Gastroesophageal sphincter (tissue), 4 donors: ENCODE results near the gene SLC35F4. TPM values are rescaled to one million over a fixed set of nuclear protein-coding genes. Genes with fewer than 3 reads are reported as not detected.
"Not testable (repeated sequence)": the region's sequence is repeated elsewhere in the genome, so short reads cannot be mapped to it uniquely, and the experiment has no call there.

Experiments used
- ATAC-seq: fragments of 150-250 bp; one replicate; pipeline ENCODE4 v1.9.1; 2016; ENCODE audit warnings: mild to moderate bottlenecking, moderate library complexity
- H3K27ac ChIP-seq, 4 donors: fragments of 200-600 bp; sonication (generic) in 3 of 4; 1 replicate in 3 of 4; 2 replicates in 1 of 4; pipeline ENCODE4 v1.5.1; 2016 to 2019
- H3K27me3 ChIP-seq: fragments of 200-600 bp; sonication (generic); one replicate; pipeline ENCODE4 v1.5.1; 2019
- H3K36me3 ChIP-seq, 2 donors: fragments of 200-600 bp; sonication (generic); one replicate each; pipeline ENCODE4 v1.5.1; 2019; ENCODE audit warnings: control low read depth in 1 of 2
- H3K4me1 ChIP-seq, 3 donors: fragments of 200-600 bp; sonication (generic); 1 replicate in 2 of 3; 2 replicates in 1 of 3; pipeline ENCODE4 v1.5.1; 2016 to 2019; ENCODE audit warnings: control low read depth in 2 of 3
- H3K4me3 ChIP-seq, 2 donors: fragments of 200-600 bp; sonication (generic); one replicate each; pipeline ENCODE4 v1.5.1; 2019; ENCODE audit warnings: mild to moderate bottlenecking in 1 of 2, moderate library complexity in 1 of 2
- H3K9me3 ChIP-seq, 3 donors: fragments of 200-600 bp; sonication (generic); one replicate each; pipeline ENCODE4 v1.5.1; 2017 to 2019; ENCODE audit warnings: control low read depth in 2 of 3
- EP300 ChIP-seq: sonication (generic); formaldehyde crosslinking; IDR thresholded peaks from one replicate; pipeline ENCODE4 v1.6.1; 2017; ENCODE audit warnings: antibody characterized with exemption, mild to moderate bottlenecking
- POLR2A ChIP-seq, 2 donors: fragments of 450-650 bp; IDR thresholded peaks; one replicate each; pipeline ENCODE4 v1.6.1; 2017; ENCODE audit warnings: antibody characterized with exemption in 2 of 2, mild to moderate bottlenecking in 2 of 2, moderate library complexity in 1 of 2
- POLR2AphosphoS5 ChIP-seq: sonication (generic); formaldehyde crosslinking; IDR thresholded peaks from one replicate; pipeline ENCODE4 v1.6.1; 2017; ENCODE audit warnings: antibody characterized with exemption
- WGBS, 2 donors: methylation state at CpG; one replicate each; pipeline ENCODE4 v1.1.5; 2018; ENCODE audit warnings: low coverage in 1 of 2; 5-methylcytosine and 5-hydroxymethylcytosine counted together
- total RNA-seq, 4 donors: library from RNA; depleted of rRNA; stranded (reverse); fragments of >200 nt; gene quantifications; one replicate each; pipeline ENCODE4 v1.1.0, GENCODE V29; 2016
- TF ChIP-seq, protein P1 (sequence below), 4 experiments: fragments of 200-600 bp in 2 of 4; fragments of 450-650 bp in 2 of 4; sonication (generic) in 1 of 4; IDR thresholded peaks; one replicate each; pipeline ENCODE4 v1.5.1; 2017 to 2019; ENCODE audit warnings: antibody characterized with exemption in 4 of 4, mild to moderate bottlenecking in 2 of 4, moderate library complexity in 2 of 4

SLC35F4 gene
- total RNA-seq, 4 donors from 2014 or later: not detected

DNA sequence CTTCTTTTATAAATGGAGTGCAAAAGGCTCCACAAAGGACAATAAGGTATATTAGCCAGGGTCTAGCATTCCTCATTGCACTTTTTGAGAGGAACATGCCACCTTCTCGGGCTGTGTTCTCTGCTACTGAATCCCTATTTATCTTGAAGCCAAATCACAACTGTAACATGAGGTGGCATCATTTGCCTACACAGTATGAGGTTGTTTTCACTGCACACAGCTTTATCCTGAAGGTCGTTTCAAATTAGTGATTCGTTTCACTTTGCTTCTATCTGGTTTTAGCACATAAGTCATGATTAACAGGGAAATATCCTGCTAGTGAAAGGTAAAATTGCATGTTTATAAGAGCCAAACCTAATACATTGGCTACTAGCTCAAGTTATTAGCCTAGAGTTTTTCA is 153.8 kb downstream of the SLC35F4 start:
- no peaks in the 10 kb centered on the region for H3K4me1 ChIP-seq
- 14 to 28% methylated on average over 2 to 3 of the region's 3 CpGs for WGBS, 2 donors
- peaks cover 0 to 12% (median 0%) of the 10 kb centered on the region in 3 donors for H3K9me3 ChIP-seq
- no peaks in the 10 kb centered on the region for H3K27me3 ChIP-seq
- TF ChIP-seq POLR2AphosphoS5: no peak
- TF ChIP-seq, protein P1, sequence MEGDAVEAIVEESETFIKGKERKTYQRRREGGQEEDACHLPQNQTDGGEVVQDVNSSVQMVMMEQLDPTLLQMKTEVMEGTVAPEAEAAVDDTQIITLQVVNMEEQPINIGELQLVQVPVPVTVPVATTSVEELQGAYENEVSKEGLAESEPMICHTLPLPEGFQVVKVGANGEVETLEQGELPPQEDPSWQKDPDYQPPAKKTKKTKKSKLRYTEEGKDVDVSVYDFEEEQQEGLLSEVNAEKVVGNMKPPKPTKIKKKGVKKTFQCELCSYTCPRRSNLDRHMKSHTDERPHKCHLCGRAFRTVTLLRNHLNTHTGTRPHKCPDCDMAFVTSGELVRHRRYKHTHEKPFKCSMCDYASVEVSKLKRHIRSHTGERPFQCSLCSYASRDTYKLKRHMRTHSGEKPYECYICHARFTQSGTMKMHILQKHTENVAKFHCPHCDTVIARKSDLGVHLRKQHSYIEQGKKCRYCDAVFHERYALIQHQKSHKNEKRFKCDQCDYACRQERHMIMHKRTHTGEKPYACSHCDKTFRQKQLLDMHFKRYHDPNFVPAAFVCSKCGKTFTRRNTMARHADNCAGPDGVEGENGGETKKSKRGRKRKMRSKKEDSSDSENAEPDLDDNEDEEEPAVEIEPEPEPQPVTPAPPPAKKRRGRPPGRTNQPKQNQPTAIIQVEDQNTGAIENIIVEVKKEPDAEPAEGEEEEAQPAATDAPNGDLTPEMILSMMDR (IDR thresholded peaks at IDR 0.05): no peak
- TF ChIP-seq POLR2A (IDR thresholded peaks at IDR 0.05): no peak
- no peak for TF ChIP-seq EP300
- no peaks in the 10 kb centered on the region for H3K36me3 ChIP-seq
- no peak overlapping the region for H3K4me3 ChIP-seq
- no peak for ATAC-seq
- no peak overlapping the region for H3K27ac ChIP-seq

DNA sequence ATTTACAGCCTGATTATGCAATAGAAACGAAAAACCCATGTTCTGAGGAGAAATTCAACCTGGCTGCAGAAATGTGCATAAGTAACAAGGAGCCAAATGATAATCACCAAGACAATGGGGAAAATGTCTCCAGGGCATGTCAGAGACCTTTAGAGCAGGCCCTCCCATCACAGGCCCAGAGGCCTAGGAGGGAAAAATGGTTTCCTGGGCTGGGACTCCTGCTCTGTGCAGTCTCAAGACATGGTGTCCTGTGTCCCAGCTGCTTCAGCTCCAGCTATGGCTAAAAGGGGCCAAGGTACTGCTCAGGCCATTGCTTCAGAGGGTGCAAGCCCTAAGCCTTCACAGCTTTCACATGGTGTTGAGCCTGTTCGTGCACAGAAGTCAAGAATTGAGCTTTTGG is 156.0 kb downstream of the SLC35F4 start:
- no peak for TF ChIP-seq POLR2AphosphoS5
- TF ChIP-seq EP300: no peak
- no peak for TF ChIP-seq POLR2A (IDR thresholded peaks at IDR 0.05)
- H3K27me3 ChIP-seq: no peaks in the 10 kb centered on the region
- peaks cover 0 to 12% (median 0%) of the 10 kb centered on the region in 3 donors for H3K9me3 ChIP-seq
- no peak overlapping the region for H3K27ac ChIP-seq
- H3K4me1 ChIP-seq: no peaks in the 10 kb centered on the region
- no peaks in the 10 kb centered on the region for H3K36me3 ChIP-seq
- no peak for ATAC-seq
- no peak overlapping the region for H3K4me3 ChIP-seq
- 33 to 70% methylated on average over 1 to 2 of the region's 2 CpGs for WGBS, 2 donors

DNA sequence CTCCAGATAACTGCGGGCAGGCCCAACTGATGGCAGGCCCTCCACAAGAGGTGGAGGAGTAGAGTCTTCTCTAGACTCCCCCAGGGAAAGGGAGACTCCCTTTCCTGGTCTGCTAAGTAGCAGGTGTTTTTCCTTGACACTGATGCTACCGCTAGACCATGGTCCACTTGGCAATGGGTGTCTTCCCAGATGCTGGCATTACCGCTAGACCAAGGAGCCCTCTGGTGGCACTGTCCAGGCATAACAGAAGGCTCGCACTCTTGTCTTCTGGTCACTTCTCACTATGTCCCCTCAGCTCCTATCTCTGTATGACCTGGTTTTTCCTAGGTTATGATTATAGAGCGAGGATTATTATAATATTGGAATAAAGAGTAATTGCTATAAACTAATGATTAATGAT is 156.8 kb downstream of the SLC35F4 start:
- ATAC-seq, H3K27ac ChIP-seq, H3K27me3 ChIP-seq, H3K36me3 ChIP-seq, H3K4me3 ChIP-seq, H3K4me1 ChIP-seq: not testable (repeated sequence)
- peaks cover 0 to 12% (median 0%) of the 10 kb centered on the region in 3 donors for H3K9me3 ChIP-seq
- 91 to 100% methylated on average over 4 of the region's 5 CpGs for WGBS, 2 donors

DNA sequence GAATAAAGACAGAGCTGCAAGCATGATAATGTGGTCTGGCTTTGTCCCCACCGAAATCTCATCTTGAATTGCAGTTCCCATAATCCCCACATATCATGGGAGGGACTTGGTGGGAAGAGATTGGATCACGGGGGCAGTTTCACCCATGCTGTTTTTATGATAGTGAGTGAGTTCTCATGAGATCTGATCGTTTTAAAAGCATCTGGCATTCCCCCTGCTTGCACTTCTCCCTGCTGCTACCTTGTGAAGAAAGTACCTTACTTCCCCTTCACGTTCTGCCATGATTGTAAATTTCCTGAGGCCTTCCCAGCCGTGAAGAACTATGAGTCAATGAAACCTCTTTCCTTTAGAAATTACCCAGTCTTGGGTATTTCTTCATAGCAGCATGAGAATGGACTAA is 158.7 kb downstream of the SLC35F4 start:
- Histone ChIP-seq H3K4me3 (no peak overlapping the region), H3K4me1 (no peaks in the 10 kb centered on the region), H3K36me3 (no peaks in the 10 kb centered on the region), H3K27ac (no peak overlapping the region), H3K27me3 (no peaks in the 10 kb centered on the region), H3K9me3 (peaks cover 0 to 12% (median 0%) of the 10 kb centered on the region in 3 donors)
- TF ChIP-seq EP300 (no peak), POLR2AphosphoS5 (no peak)
- 56 to 65% methylated on average over 4 of the region's 5 CpGs for WGBS, 2 donors
- ATAC-seq: no peak

DNA sequence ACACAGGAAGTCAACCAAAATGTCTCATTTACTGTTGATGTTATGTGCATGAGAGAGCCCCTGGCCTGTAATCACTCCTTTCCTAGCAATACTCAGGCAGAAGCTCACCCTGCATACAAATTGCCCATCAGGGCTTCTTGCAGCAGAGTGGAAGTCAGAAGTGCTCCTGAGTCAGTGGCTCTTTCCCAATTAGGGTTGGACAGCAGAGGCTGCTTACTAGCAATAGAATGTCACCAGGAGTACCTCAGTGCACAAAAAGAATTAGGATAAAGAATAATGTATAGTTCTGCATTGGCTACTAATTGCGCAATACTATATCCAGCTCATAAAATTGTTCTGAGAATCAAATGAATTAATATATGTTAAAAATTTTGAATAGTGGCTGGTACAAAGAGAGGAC is 161.1 kb downstream of the SLC35F4 start:
- Histone ChIP-seq H3K4me3 (no peak overlapping the region), H3K27me3 (no peaks in the 10 kb centered on the region), H3K4me1 (no peaks in the 10 kb centered on the region), H3K9me3 (peaks cover 0 to 4% (median 0%) of the 10 kb centered on the region in 3 donors), H3K27ac (no peak overlapping the region), H3K36me3 (no peaks in the 10 kb centered on the region)
- TF ChIP-seq POLR2A (IDR thresholded peaks at IDR 0.05) (no peak), POLR2AphosphoS5 (no peak), EP300 (no peak)
- TF ChIP-seq, protein P1 (IDR thresholded peaks at IDR 0.05): no peak
- 100% methylated on average over 1 of the region's 1 CpG for WGBS, 2 donors
- no peak for ATAC-seq

DNA sequence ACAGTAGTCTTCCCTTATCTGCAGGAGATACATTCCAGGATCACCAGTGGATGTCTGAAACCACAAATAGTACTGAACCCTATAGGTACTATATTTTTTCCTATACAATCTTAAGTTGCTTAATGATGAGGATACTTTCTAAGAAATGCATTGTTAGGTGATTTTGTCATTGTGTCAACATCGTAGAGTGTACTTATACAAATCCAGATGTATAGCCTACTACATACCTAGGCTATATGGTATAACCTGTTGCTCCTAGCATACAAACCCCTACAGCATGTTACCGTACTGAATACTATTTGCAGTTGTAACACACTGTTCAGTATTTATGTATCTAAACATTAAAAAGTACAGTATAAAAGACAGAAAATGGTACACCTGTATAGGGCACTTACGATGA is 165.9 kb downstream of the SLC35F4 start:
- H3K27ac ChIP-seq: no peak overlapping the region
- 33 to 45% methylated on average over 3 of the region's 3 CpGs for WGBS, 2 donors
- no peak overlapping the region for H3K4me3 ChIP-seq
- no peaks in the 10 kb centered on the region for H3K27me3 ChIP-seq
- no peaks in the 10 kb centered on the region for H3K9me3 ChIP-seq
- TF ChIP-seq EP300: no peak
- TF ChIP-seq POLR2AphosphoS5: no peak
- TF ChIP-seq, protein P1 (IDR thresholded peaks at IDR 0.05): no peak
- TF ChIP-seq POLR2A (IDR thresholded peaks at IDR 0.05): no peak
- H3K36me3 ChIP-seq: no peaks in the 10 kb centered on the region
- ATAC-seq: no peak
- H3K4me1 ChIP-seq: no peaks in the 10 kb centered on the region
